Measurements from ENCODE around the gene B3GNT4.

Gene B3GNT4

DNA sequence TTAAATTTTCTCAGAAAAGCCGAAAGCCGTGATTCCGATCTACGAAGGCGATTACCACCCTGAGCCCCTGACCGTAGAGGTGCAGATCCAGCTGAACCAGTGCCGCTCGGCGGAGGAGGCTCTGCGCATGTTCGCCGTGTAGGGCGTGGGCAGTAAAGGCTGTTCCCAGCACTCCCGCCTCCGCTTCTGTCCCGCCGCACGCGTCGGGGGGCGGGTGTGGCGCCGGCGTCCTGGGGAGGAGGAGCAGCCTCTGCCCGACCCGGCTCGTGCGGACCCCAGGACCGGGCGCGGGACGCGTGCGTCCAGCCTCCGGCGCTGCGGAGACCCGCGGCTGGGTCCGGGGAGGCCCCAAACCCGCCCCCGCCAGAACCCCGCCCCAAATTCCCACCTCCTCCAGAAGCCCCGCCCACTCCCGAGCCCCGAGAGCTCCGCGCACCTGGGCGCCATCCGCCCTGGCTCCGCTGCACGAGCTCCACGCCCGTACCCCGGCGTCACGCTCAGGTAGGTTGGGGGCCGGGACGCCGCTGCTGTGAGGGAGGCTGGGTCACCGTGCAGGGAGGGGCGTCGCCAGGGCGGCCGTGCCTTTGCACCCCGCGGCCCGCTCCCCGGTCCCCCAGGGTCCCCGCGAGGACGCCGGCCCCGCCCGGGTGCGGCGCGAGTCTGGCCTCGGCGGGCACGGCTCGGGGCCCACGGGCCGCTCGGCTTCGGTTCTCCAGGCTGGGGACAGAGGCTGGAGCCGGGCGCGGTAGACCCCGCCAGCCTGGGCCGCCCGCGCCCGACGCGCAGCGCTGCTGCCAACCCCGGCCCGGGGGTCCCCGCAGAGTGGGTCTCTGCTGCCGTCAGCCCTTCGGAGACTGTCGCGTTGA is at the start of gene B3GNT4:
Gene B3GNT4, plus strand, starts transcription at position 409 of the 866 bp plus-strand sequence. CDS start 910 bp downstream, outside the sequence.
- H3K27me3 ChIP-seq = peaks cover 63 to 91% (median 71%) of the 10 kb centered on the region in 11 experiments
- H3K9ac ChIP-seq = peak within 1 kb of the TSS; percentile 39 to 73 (median 57); a peak in 21 of 22 replicates
- peak within 1 kb of the TSS; percentile 93 to 100 (median 99) for H3K4me2 ChIP-seq

DNA sequence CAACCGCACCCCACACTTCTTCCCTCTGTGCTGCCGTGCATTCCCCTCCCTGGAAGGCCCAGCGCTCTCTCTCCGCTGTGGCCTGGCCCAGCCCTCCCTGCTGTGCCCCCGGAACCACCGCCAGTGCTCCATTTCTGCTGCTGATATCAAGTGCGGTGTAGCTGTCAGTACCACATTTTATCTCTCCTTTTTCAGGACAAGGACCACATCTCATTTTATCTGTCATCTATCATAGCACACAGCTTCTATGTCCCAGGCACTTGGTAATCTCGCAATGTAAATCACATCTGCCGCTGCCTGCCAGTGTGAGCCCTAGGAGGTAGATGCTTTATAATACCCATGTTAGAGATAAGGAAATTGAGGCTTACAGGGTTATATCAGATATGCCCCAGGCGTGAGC is 47.8 kb upstream of the B3GNT4 start:
- Histone ChIP-seq H4K20me1 (0 out of 22 replicates have a peak, but pooled peaks cover 0 to 4% (median 0%) of the 10 kb centered on the region in 11 experiments), H3K36me3 (peaks cover 0 to 6% (median 0%) of the 10 kb centered on the region in 11 experiments; a peak in 3 of 22 replicates), H3K27me3 (no peaks in the 10 kb centered on the region), H3K9ac (no peak overlapping the region), H3K27ac (no peak overlapping the region), H3K4me1 (peaks cover 9 to 27% (median 22%) of the 10 kb centered on the region in 10 experiments; a peak in 17 of 20 replicates), H3K4me3 (no peak overlapping the region), H3K9me3 (replicated peaks in 1 of 11) (no peaks in the 10 kb centered on the region), H3K4me2 (no peak overlapping the region)
- no peak for TF ChIP-seq Cebpa-rat (IDR thresholded peaks at IDR 0.05)

More for the DNA sequence above, at the start of gene B3GNT4:
- H3K9me3 ChIP-seq (replicated peaks in 1 of 11) = no peaks in the 10 kb centered on the region
- H3K27ac ChIP-seq = no peak within 1 kb of the TSS
- peaks cover 41 to 67% (median 58%) of the 10 kb centered on the region in 10 experiments for H3K4me1 ChIP-seq
- peak within 1 kb of the TSS; percentile 58 to 75 (median 63) for H3K4me3 ChIP-seq
- peaks cover 18 to 27% (median 22%) of the 10 kb centered on the region in 11 experiments for H3K36me3 ChIP-seq
- peaks cover 36 to 69% (median 50%) of the 10 kb centered on the region in 11 experiments; a peak in 21 of 22 replicates for H4K20me1 ChIP-seq
- TF ChIP-seq Cebpa-rat (IDR thresholded peaks at IDR 0.05) = no peak

DNA sequence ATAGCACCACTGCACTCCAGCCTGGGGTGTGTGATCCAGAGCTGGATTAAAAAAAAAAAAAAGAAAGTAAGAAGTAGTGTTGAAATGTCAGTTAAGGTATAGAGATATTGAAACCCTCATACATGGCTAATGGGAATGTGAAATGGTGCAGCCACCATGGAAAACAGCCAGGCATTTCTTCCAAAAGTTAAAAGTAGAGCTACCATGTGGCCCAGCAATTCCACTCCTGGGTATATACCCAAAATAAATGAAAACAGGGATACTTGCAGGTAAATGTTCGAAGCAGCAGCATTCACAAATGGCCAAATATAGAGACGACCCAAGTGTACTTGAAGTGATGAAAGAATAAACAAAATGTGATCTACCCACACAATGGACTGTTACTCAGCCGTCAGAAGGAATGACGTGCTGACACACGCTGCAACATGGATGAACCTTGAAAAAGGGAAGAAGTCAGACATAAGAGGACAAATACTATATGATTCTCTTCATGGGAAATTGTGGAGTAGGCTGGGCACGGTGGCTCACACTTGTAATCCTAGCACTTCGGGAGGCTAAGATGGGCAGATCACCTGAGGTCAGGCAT is 44.7 kb upstream of the B3GNT4 start:
- Histone ChIP-seq H3K9ac (no peak overlapping the region), H3K4me2 (peak overlapping the region in 4 of 11 experiments; percentile 9 to 53 (median 33); a peak in 4 of 22 replicates), H3K27me3 (no peaks in the 10 kb centered on the region), H3K9me3 (replicated peaks in 1 of 11) (no peaks in the 10 kb centered on the region), H3K36me3 (peaks cover 0 to 6% (median 0%) of the 10 kb centered on the region in 11 experiments; a peak in 3 of 22 replicates), H3K4me1 (peaks cover under 1 to 24% (median 19%) of the 10 kb centered on the region in 10 experiments; a peak in 15 of 20 replicates), H3K4me3 (no peak overlapping the region), H3K27ac (no peak overlapping the region), H4K20me1 (no peaks in the 10 kb centered on the region)
- TF ChIP-seq Cebpa-rat (IDR thresholded peaks at IDR 0.05) = no peak

- Histone ChIP-seq H3K4me2 (no peak overlapping the region), H3K9ac (no peak overlapping the region), H3K4me1 (peaks cover 0 to 24% (median 19%) of the 10 kb centered on the region in 10 experiments; a peak in 13 of 20 replicates), H3K9me3 (replicated peaks in 1 of 11) (no peaks in the 10 kb centered on the region), H3K27me3 (no peaks in the 10 kb centered on the region), H3K27ac (no peak overlapping the region), H3K4me3 (no peak overlapping the region), H4K20me1 (no peaks in the 10 kb centered on the region), H3K36me3 (peaks cover 0 to 6% (median 0%) of the 10 kb centered on the region in 11 experiments; a peak in 3 of 22 replicates)
- TF ChIP-seq Cebpa-rat (IDR thresholded peaks at IDR 0.05) = no peak
Measured at GRCh38 chr12:122159882-122160281, 43.6 kb upstream of the B3GNT4 start.

DNA sequence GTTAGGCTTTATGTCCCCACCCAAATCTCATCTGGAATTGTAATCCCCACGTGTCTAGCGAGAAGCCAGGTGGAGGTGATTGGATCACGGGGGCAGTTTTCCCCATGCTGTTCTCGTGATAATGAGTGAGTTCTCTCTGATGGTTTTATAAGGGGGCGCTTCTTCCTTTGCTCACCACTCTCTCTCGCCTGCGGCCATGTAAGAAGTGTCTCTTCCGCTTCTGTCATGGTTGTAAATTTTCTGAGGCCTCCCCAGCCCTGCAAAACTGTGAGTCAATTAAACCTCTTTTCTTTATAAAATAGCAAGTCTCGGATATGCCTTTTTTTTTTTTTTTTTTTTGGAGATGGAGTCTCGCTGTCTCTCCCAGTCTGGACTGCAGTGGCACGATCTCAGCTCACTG is 42.7 kb upstream of the B3GNT4 start:
- Histone ChIP-seq H3K4me3 (no peak overlapping the region), H4K20me1 (no peaks in the 10 kb centered on the region), H3K9ac (no peak overlapping the region), H3K4me1 (peaks cover 0 to 24% (median 19%) of the 10 kb centered on the region in 10 experiments; a peak in 13 of 20 replicates), H3K36me3 (peaks cover 0 to 6% (median 0%) of the 10 kb centered on the region in 11 experiments; a peak in 3 of 22 replicates), H3K9me3 (replicated peaks in 1 of 11) (no peaks in the 10 kb centered on the region), H3K4me2 (no peak overlapping the region), H3K27ac (no peak overlapping the region), H3K27me3 (no peaks in the 10 kb centered on the region)
- TF ChIP-seq Cebpa-rat (IDR thresholded peaks at IDR 0.05) = no peak

- Histone ChIP-seq H3K27me3 (no peaks in the 10 kb centered on the region), H3K9ac (0 out of 22 replicates have a peak overlapping the region, but pooled peaks of 1 of the 11 experiments have one; percentile 3)
- no peak for TF ChIP-seq Cebpa-rat (IDR thresholded peaks at IDR 0.05)
Measured at GRCh38 chr12:122161682-122162081, 41.8 kb upstream of the B3GNT4 start.

GRCh38 chr12:122162976-122163375 is 40.5 kb upstream of the B3GNT4 start:
- no peaks in the 10 kb centered on the region for H3K27me3 ChIP-seq
- no peak overlapping the region for H3K9ac ChIP-seq
- H3K4me3 ChIP-seq = no peak overlapping the region
- H3K36me3 ChIP-seq = no peaks in the 10 kb centered on the region
- no peak overlapping the region for H3K4me2 ChIP-seq
- TF ChIP-seq Cebpa-rat (IDR thresholded peaks at IDR 0.05) = no peak
- H4K20me1 ChIP-seq = no peaks in the 10 kb centered on the region
- no peak overlapping the region for H3K27ac ChIP-seq
- peaks cover 0 to 20% (median 17%) of the 10 kb centered on the region in 10 experiments; a peak in 13 of 20 replicates for H3K4me1 ChIP-seq
- no peaks in the 10 kb centered on the region for H3K9me3 ChIP-seq (replicated peaks in 1 of 11)

More at GRCh38 chr12:122161682-122162081, 41.8 kb upstream of the B3GNT4 start:
- H4K20me1 ChIP-seq = no peaks in the 10 kb centered on the region
- peaks cover 0 to 6% (median 0%) of the 10 kb centered on the region in 11 experiments; a peak in 3 of 22 replicates for H3K36me3 ChIP-seq
- H3K4me3 ChIP-seq = no peak overlapping the region
- H3K9me3 ChIP-seq (replicated peaks in 1 of 11) = no peaks in the 10 kb centered on the region
- no peak overlapping the region for H3K27ac ChIP-seq
- peaks cover 0 to 24% (median 19%) of the 10 kb centered on the region in 10 experiments; a peak in 13 of 20 replicates for H3K4me1 ChIP-seq
- peak overlapping the region in 8 of 11 experiments; percentile 3 to 31 (median 19); a peak in 7 of 22 replicates for H3K4me2 ChIP-seq

DNA sequence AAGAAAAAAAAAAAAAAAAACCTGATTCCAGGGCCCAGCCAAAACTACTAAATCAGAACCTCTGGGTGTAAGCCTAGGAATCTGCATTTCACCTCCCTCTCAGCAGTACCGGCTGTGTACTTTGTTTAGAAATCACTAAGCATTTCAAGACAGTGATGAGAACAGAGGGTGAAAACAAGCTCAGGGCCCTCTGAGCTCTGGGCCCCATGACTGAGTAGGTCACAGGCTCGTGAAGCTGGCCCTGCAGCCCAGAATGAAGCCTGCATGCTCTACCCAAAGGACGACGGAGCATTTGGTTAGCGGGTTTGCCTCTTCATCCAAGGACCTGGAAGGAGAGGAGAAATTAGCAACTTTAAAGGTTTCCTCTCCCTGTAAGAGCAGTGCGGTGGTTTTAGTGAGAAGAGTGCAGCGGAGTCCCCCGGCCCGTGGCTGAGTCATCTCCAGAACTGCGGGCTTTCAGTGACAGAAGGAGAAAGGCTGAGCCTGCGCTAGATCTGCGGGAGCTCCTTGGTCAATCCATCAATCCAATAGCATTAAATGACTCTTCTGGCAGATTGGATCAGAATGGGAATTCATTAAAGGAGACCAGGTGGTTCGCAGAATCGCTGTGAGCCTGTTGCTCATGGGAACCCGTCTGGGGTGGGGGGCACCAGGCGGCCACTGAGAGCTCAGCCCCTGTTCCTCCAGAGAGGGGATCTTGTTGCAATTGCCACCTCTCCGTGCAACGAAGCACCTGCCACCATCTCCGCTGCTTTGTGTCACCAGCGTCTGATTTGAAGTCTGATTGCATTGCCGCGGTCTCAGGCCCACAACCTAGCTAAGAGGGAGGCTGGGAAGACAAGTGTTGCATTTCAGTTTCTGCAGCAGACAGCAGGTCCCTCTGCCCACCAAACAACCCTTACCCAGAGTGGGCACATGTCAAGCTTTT is 36.8 kb upstream of the B3GNT4 start:
- no peaks in the 10 kb centered on the region for H3K9me3 ChIP-seq (replicated peaks in 1 of 11)
- TF ChIP-seq Cebpa-rat (IDR thresholded peaks at IDR 0.05) = no peak
- H3K36me3 ChIP-seq = no peaks in the 10 kb centered on the region
- no peaks in the 10 kb centered on the region for H3K27me3 ChIP-seq
- H3K4me3 ChIP-seq = no peak overlapping the region
- peaks cover 0 to 6% (median 5%) of the 10 kb centered on the region in 10 experiments; a peak in 10 of 20 replicates for H3K4me1 ChIP-seq
- H4K20me1 ChIP-seq = no peaks in the 10 kb centered on the region
- H3K9ac ChIP-seq = no peak overlapping the region
- no peak overlapping the region for H3K4me2 ChIP-seq
- H3K27ac ChIP-seq = no peak overlapping the region

Measured in BLaER1 treated with 17β-estradiol and CSF1 and Interleukin-3, amounts not matched to agents 10 nM and 100 nM (cell line).